Caki2 (cell line): ENCODE results near the gene WDR91. TPM values are rescaled to one million over a fixed set of nuclear protein-coding genes. Genes with fewer than 3 reads are reported as not detected.

Experiments used
- DNase-seq: peaks from one replicate; pipeline ENCODE4 v3.0.0-alpha.2; 2015; ENCODE audit warnings: low read depth
- in situ Hi-C: cut with HindIII; loops from 2 replicates; pipeline ENCODE4 v1.10.0; 2016; ENCODE audit warnings: low sequenced_read_pairs, low pct_unique_long_range_greater_than_20kb, mixed read lengths
- total RNA-seq: library from RNA; depleted of rRNA; stranded (reverse); fragments of >200 nt; shearing (Covaris generic); gene quantifications from 2 replicates; pipeline ENCODE4 v1.2.3, GENCODE V29; 2014; ENCODE audit warnings: low replicate concordance

WDR91 gene
- total RNA-seq, 1 experiment from 2014 or later, result 19.4 TPM

DNA sequence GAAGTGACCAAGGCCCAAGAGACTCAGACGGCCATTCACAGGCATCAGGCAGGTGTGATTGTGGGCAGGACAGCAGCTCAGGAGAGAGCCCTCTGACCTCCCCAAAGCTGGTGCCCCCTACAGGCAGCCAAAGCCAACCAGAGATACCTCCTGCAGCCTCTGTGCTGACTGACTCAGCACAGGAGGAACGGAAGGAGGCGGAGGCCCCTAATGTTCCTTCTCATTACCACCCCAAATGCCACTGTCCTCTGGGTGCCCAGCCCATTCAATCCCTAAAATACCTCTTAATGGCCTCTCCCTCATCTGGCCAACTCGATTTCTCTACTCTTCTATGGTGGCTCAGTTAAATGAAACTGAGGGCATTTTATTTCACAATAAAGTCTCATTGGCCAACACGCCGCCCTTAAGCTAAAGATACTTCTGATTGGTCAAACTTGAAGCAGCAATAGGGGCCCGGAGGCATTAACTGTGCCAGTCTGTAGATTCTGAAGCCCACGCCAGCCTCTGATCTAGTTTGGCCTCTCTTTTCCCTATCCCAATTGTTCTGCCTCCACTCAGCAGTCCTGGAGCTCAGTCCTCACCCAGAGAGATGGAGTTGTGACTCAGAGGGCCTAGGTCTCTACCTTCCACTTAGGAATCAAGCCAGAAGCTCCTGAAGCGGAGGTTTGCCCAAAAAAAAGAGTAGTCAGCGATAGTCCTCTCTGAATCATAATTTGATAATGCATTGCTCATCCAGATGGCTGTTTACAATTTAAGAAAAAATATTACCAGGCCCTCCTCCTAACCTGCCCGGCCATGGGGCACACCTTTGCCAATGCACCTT, 42.0 kb downstream of the WDR91 start:
- peak; percentile 59 for DNase-seq
- in situ Hi-C loops, result no loop called here

DNA sequence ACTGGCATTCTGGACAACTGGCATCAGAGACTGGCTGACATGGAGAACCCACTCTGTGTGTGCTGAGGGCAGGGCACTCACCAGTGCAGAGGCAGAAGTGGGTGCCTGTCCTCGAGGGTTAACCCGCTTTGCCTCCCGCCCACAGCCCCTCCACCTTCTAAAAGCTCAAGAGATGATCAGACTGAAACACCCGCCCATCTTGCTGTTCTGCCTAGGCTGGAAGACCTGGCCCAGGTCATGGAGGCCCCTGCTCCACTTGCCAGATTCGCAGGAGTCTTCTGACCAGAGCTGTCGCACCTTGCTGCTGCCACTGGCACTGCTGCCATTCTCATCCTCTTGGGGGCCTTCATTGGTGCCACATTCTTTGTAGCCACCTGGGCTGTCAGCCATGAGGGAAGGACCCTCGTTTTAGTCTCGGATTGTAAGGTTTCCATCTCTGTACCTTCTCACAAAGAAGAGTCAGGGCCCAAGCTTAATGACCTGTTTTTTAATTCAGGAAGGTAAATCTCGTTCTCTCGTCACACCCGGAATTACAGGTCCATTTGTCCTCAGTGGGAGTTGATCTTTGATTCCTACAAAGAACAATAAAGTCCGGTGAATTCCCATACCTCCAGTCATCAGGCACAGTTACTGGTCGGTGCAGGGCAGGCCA, 42.7 kb downstream of the WDR91 start:
- no peak for DNase-seq
- in situ Hi-C loops, result no loop called here

DNA sequence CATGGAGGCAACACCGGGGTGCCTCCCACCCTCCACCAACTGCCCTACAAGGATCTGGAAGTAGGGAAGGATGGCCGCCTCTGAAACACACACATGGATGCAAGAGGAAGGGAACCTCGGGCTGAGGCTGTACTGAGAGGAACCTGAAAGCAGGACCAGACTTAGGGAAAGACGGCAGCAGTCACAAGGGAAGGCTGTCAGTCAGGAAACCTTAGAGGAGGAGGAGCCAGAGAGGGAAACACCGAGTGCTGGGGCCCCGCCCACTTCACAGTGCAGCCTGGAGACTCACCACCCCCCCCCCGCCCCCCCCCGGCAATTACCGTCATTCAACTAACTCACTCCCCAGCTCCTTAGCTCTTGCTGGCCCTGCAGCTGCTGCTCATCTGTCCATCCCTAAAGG, 43.3 kb downstream of the WDR91 start:
- no peak for DNase-seq
- in situ Hi-C loops, result no loop called here

DNA sequence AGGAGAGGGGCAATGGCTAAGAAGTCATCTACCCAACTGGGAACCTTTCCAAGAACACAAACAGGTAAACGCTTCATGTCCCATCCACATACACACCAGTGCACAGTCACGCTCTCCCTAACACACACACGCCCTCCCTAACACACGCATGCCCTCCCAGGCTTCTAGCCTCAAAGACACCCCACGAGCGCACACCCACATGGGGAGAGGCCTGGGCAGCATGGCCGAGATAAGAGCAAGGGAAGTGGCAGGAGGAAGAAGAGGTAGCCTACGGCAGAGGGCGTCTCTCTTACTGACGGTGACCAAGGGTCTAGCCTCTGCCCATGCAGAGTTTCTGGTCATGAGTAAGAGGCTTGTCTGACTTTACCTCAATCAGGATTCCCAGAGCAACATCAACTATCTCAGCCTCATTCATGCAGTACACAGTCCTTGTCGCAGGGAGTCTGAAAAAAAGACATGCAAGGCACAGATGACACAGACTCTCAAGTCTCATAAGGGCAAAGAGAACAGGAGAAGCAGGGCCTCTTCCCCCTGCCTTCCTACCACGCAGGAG, 43.9 kb downstream of the WDR91 start:
- in situ Hi-C loops, result no loop called here
- no peak for DNase-seq

DNA sequence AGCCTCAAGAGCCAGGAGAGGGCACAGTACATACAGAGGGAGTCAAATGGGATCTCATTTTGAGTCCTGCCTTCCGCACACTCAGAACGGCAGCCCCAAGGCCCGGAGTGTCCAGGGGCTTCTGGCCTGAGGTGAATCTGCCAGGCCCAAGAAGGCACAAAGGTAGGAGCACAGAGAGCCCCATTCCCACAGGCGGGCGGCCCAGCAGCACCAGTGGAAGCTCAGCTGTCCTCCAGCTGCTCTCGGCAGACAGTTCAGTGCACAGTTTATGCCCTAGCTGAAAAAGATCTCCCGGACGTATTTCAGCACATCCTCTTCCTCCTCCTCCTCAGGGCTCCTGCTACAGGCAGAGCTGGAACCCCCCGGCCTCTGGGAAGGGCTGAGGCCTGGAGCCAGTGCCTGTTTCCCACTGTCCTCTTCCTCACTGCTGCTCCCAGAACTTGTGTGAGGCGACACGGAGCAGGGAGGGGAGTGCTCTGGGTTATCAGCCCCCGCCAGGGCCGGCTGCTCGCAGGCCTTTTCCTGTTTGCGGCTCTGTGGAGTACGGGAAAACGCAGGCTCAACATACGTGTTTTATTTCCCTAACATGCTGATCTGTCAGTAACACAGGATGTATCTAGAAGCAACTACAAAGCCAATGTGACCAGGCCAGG, 44.9 kb downstream of the WDR91 start:
- no peak for DNase-seq
- in situ Hi-C loops, result no loop called here

DNA sequence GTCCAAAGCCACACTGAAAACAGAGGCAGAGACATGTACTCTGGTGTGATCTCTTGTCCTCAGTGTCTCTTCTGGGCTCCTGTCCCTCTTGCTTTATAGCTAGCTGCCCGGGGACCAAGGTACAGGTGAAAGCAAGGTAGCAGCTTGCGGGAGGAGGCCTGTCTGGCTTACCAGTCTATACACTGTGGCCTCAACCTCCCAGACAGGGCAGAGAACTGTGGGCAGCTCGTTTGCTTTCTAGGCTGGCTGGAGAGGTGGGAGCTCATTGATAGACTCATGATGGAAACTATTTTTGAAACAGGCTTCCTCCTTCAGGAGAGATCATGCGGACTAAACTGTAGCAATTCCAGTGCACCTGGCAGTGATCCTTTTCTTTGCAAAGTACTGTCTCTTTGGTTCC, 45.5 kb downstream of the WDR91 start:
- no peak for DNase-seq
- in situ Hi-C loops, result no loop called here

DNA sequence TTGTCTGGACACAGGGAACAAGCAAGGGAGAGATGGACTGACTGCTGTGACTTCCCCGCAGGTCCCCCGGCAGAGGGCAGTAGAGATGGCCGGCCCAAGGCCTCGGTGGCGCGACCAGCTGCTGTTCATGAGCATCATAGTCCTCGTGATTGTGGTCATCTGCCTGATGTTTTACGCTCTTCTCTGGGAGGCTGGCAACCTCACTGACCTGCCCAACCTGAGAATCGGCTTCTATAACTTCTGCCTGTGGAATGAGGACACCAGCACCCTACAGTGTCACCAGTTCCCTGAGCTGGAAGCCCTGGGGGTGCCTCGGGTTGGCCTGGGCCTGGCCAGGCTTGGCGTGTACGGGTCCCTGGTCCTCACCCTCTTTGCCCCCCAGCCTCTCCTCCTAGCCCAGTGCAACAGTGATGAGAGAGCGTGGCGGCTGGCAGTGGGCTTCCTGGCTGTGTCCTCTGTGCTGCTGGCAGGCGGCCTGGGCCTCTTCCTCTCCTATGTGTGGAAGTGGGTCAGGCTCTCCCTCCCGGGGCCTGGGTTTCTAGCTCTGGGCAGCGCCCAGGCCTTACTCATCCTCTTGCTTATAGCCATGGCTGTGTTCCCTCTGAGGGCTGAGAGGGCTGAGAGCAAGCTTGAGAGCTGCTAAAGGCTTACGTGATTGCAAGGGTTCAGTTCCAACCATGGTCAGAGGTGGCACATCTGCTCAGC, 46.8 kb downstream of the WDR91 start:
- DNase-seq, result no peak
- in situ Hi-C loops, result no loop called here

DNA sequence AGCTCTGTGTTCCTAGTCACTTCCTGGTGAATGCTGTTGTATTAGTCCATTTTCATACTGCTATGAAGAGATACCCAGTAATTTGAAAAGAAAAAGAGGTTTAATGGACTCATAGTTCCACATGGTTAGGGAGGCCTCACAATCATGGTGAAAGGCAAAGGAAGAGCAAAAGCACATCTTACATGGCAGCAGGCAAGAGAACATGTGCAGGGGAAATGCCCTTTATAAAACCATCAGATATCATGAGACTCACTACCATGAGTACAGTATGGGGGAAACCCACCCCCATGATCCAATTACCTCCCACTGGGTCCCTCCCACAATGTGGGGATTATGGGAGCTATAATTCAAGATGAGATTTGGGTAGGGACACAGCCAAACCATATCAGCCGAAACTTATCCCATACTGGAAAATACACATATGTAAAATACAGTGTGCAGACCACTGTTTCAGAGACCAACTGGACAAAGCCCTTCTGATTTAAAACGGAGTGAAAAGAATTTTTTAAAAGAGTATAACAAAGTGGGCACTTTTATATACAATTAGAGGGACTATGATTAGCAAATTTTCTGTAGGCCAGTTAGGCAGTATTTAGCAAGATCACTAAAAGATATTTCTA, 48.8 kb downstream of the WDR91 start:
- in situ Hi-C loops, result no loop called here
- DNase-seq, result no peak

DNA sequence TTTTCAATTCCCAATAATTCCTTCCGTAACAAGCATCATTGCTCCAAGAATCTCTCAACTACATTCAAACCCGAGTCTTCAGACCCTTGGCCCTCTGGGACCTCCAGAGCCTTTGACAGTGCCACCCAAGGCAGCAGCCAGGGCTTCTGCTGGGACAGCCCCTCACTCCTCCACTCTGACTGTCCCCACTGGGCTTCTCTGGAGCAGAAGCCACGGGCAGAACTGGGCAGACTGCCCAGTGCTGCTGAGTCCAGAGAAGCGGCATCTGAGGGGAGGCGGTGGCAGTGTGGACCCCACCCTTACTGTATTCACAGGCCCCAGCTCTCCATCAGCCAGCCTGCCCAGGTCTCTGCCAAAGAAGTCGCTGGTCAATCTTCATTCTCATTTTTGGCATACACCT, 49.7 kb downstream of the WDR91 start:
- in situ Hi-C loops, result no loop called here
- no peak for DNase-seq

DNA sequence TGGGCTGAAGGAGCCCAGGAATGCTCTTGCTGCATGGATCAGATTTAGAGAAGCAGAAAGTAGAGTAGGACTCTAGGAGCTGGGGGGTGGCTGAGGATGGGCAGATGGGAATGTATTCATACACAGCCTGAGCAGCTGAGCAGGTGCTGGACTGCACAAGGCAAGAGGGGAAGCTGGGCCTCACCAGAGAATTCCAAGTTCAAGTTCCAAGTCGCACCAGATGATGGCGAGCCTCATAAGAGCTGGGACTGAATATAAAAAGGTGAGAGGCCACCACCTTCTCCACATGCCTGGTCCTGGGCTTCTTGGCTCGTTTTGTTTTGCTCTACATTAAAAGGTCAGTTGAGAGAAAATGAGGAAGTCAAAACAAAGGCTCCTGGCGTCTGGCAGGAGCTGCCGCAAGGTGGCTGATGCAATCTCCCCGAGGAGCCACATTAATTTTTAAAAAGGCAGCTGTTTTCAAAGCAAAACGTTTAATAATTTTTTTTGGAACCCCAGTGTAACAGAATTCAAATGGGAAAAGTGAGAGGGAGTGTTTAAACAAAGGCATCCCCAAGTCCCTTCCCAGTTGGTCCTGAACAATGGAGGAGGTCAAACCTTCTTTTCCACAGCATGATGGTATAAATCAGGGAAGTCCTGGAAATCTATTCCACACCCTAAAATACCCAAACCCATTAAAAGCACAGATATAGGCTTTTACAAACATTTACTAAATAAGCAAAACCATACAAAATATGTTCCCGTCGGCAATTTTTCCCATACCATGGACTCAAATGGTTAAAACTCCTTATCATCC, 50.3 kb downstream of the WDR91 start:
- DNase-seq, result no peak
- in situ Hi-C loops, result no loop called here

DNA sequence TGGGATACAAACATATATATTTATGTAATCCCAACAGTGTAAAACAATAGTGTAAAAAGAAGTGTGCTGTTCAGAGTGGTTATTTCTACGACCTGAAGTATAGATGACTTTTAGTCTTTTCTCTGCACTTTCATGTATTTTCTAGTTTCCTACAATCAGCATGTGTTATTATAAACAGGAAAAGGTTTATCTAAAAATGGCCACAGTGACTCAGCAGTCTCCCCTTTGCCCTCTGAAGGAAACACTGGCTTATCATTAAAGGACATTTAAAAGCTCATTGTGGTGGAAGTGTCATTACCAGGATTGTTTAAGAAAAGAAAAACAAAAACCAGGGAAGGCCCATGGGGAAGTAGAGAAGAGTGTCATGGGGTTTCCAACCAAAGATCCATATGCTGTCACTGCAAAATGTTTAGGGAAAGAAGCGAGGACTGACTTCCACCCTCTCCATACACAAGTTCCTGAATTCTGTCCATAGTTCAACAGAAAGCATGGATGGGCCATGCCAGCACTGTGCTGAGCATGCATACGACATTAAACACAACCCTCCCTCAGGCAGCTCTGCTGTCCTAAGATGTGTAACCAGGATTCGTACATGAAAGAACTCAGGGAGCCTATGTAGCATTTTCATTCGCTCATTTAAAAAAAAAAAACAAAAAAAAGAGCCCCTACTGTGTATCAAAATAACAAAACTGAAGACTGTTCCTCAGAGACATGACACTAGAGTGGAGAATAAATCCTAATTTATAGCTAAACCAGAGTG, 51.0 kb downstream of the WDR91 start:
- in situ Hi-C loops, result no loop called here
- peak; percentile 60 for DNase-seq

DNA sequence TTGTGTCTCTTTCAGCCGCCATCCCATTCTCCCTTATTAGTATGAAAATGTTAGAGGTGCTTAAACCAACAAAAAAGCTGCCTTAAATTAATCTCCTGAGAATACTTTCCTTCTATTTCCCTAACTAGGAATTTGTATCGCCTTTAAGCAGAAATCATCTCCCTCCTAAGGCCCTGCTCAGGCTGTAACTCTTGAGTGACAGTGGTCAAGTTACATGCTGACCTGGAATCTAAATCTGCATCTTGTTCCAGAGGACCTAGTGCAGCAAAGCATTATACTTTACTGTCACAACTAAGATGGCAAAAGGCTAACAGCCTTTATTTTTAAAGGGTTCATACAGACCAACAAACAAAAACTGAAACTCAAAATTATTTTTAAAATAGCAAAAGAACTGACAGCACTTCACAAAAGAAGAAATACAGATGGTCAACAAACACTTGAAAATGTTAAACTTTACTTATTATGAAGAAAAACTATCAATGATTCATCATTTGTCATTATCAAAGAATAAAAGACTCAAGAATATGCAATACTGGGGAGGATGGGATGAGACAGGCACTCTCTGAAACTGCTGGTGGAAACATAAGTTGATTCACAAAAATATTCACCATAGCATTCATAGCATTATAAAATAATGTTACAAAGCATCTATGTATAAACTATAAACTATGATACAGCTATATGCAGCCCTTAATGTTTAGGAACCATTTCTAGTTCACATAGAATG, 51.8 kb downstream of the WDR91 start:
- in situ Hi-C loops, result no loop called here
- no peak for DNase-seq

DNA sequence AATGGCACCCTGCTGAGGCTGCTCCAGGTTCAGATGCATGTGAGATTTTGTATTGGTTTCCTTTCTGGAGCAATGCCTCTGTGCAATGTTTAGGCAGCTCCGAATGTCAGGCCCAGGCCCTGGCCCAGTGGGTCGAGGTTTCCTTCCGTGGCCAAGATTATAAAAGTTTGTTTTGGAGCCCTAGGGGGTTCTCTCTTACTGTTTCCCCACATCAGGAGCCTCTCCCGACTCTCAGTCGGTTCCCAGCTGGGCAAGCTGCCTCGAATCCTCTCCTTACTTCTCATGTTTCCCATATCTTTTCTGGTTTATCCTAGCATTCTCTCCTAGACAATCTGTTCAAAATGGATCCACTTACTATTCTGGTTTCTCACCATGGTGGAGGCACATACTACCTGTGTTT, 52.5 kb downstream of the WDR91 start:
- in situ Hi-C loops, result no loop called here
- no peak for DNase-seq

DNA sequence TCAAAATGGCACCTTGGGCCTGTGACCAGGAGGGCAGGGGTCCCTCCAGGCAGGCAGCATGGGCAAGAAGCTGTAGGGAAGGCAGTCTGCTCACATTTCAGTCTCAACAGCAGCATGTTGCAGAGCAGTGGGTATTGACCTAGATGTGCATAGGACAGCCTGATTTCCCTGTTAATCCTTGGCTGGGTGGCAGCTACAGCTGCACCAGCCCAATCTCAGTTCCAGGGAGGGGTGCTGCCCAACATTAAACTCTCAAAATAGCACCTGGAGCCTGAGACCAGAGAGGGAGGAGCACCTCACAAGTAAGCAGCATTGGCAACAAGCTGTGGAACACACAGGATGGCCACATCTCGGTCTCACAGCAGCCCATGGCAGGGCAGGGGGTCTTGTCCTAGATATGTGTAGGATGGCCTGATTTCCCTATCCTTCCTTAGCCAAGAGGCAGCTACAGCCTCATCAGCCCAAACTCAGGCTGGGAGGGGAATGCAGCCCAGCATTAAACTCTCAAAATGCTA, 53.1 kb downstream of the WDR91 start:
- in situ Hi-C loops, result no loop called here

DNA sequence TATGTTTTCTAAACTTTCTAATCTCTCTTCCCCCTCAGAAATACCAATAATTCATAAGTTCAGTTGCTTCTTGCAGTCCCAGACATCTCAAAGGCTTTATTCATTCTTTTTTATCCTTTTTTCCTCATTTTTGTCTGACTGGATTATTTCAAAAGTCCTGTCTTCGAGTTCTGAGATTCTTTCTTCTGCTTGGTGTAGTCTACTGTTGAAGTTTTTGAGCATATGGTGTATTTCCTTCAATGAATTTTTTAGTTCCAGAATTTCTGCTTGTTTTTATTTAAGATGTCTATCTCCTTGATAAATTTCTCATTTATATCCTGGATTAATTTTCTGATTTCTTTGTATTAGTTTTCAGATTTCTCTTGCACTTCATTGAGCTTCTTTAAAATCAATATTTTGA, 55.0 kb downstream of the WDR91 start:
- DNase-seq, result no peak
- in situ Hi-C loops, result no loop called here

More for the DNA sequence above, 53.1 kb downstream of the WDR91 start:
- DNase-seq, result no peak

DNA sequence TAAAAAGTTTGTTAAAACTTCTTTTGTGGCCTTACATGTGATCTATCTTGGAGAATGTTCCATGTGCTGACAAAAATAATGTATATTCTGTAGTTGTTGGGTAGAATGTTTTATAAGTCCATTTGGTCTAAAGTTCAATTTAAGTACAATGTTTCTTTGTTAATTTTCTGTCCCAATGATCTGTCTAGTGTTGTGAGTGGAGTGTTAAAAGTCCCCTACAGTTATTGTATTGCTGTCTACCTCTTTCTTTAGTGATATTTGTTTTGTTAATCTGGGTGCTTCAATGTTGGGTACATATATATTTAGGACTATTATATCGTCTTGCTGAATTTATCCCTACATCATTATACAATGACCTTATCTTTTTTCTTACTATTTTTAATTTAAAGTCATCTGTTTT, 56.6 kb downstream of the WDR91 start:
- in situ Hi-C loops, result no loop called here
- DNase-seq, result no peak
